ENCODE data around the gene ARHGEF2.
A peak's percentile ranks its signal among the peaks of the same experiment; 100 is the strongest.

The ARHGEF2 gene

GRCh38 chr1:155964193-155964592 lies 14.2 kb downstream of the ARHGEF2 start:
- Histone ChIP-seq H3K4me2 (no peak overlapping the region), H3K9ac (no peak overlapping the region), H2AFZ (ENCODE audit: low read depth) (no peak overlapping the region), H3K27me3 (ENCODE audit: insufficient read depth, low read depth) (no peaks in the 10 kb centered on the region), H3K36me3 (ENCODE audit: insufficient read depth) (peaks cover 76% of the 10 kb centered on the region), H3K79me2 (ENCODE audit: insufficient read depth, low read depth) (peaks cover 46% of the 10 kb centered on the region; the same call in 1 of the 2 replicates), H3K27ac (no peak overlapping the region), H4K20me1 (ENCODE audit: insufficient read depth) (peaks cover 13% of the 10 kb centered on the region), H3K4me3 (IDR thresholded peaks at IDR 0.05; ENCODE audit: insufficient read depth, low read depth, low read length) (no peak overlapping the region), H3K4me1 (ENCODE audit: low read depth, poor library complexity, severe bottlenecking) (peaks cover 22% of the 10 kb centered on the region)
- TF ChIP-seq CTCF (conservative IDR thresholded peaks at IDR 0.05; ENCODE audit: low read depth, low read length) = no peak

- Histone ChIP-seq H3K79me2 (ENCODE audit: insufficient read depth, low read depth) (peaks cover 37% of the 10 kb centered on the region; the same call in 1 of the 2 replicates), H3K27me3 (ENCODE audit: insufficient read depth, low read depth) (no peaks in the 10 kb centered on the region), H3K27ac (no peak overlapping the region), H3K4me1 (ENCODE audit: low read depth, poor library complexity, severe bottlenecking) (peaks cover 22% of the 10 kb centered on the region), H3K4me2 (no peak overlapping the region), H2AFZ (ENCODE audit: low read depth) (no peak overlapping the region), H4K20me1 (ENCODE audit: insufficient read depth) (0 out of 2 replicates have a peak, but pooled peaks cover under 1% of the 10 kb centered on the region), H3K9ac (no peak overlapping the region), H3K36me3 (ENCODE audit: insufficient read depth) (peaks cover 72% of the 10 kb centered on the region), H3K4me3 (IDR thresholded peaks at IDR 0.05; ENCODE audit: insufficient read depth, low read depth, low read length) (no peak overlapping the region)
- TF ChIP-seq CTCF (conservative IDR thresholded peaks at IDR 0.05; ENCODE audit: low read depth, low read length) = no peak
Measured at GRCh38 chr1:155962599-155963211, 15.6 kb downstream of the ARHGEF2 start.

GRCh38 chr1:155961937-155962336 lies 16.4 kb downstream of the ARHGEF2 start:
- no peak for TF ChIP-seq CTCF (conservative IDR thresholded peaks at IDR 0.05; ENCODE audit: low read depth, low read length)
- Histone ChIP-seq H3K79me2 (ENCODE audit: insufficient read depth, low read depth) (peaks cover 29% of the 10 kb centered on the region; the same call in 1 of the 2 replicates), H3K36me3 (ENCODE audit: insufficient read depth) (peaks cover 71% of the 10 kb centered on the region), H3K4me1 (ENCODE audit: low read depth, poor library complexity, severe bottlenecking) (peaks cover 22% of the 10 kb centered on the region), H3K4me3 (IDR thresholded peaks at IDR 0.05; ENCODE audit: insufficient read depth, low read depth, low read length) (no peak overlapping the region), H3K4me2 (no peak overlapping the region), H2AFZ (ENCODE audit: low read depth) (no peak overlapping the region), H4K20me1 (ENCODE audit: insufficient read depth) (no peaks in the 10 kb centered on the region), H3K27me3 (ENCODE audit: insufficient read depth, low read depth) (no peaks in the 10 kb centered on the region), H3K27ac (no peak overlapping the region), H3K9ac (no peak overlapping the region)

- no peak overlapping the region for H3K4me2 ChIP-seq
- no peaks in the 10 kb centered on the region for H4K20me1 ChIP-seq (ENCODE audit: insufficient read depth)
- no peak overlapping the region for H3K4me3 ChIP-seq (IDR thresholded peaks at IDR 0.05; ENCODE audit: insufficient read depth, low read depth, low read length)
- no peak for TF ChIP-seq CTCF (conservative IDR thresholded peaks at IDR 0.05; ENCODE audit: low read depth, low read length)
- H3K79me2 ChIP-seq (ENCODE audit: insufficient read depth, low read depth) = peaks cover 24% of the 10 kb centered on the region; the same call in 1 of the 2 replicates
- peaks cover 73% of the 10 kb centered on the region for H3K36me3 ChIP-seq (ENCODE audit: insufficient read depth)
- no peak overlapping the region for H3K9ac ChIP-seq
- H3K4me1 ChIP-seq (ENCODE audit: low read depth, poor library complexity, severe bottlenecking) = peaks cover 22% of the 10 kb centered on the region
- no peaks in the 10 kb centered on the region for H3K27me3 ChIP-seq (ENCODE audit: insufficient read depth, low read depth)
- no peak overlapping the region for H2AFZ ChIP-seq (ENCODE audit: low read depth)
- H3K27ac ChIP-seq = peak overlapping the region; percentile 1; the same call in 1 of the 2 replicates
Measured at GRCh38 chr1:155960081-155960745, 18.1 kb downstream of the ARHGEF2 start.

All from KMS-11 (cell line).